HEK293 (cell line): ENCODE data around the gene MMP19.
A peak's percentile ranks its signal among the peaks of the same experiment; 100 is the strongest.

Source experiments
- CTCF ChIA-PET: fragments of 350-600 bp; formaldehyde crosslinking; extraction: SDS; loops from one replicate; lab custom pipeline; 2021; ENCODE audit warnings: antibody characterized with exemption; lab: Yijun Ruan, JAX
- POLR2A ChIA-PET: fragments of 300-600 bp; formaldehyde crosslinking; extraction: SDS; loops from one replicate; lab custom pipeline; 2020; ENCODE audit warnings: antibody characterized with exemption, inconsistent platforms; lab: Yijun Ruan, JAX
- H3K27ac ChIP-seq: fragments of 200-500 bp; sonication (Bioruptor generic); 2 replicates; pipeline ENCODE4 v1.5.1; 2014; ENCODE audit warnings: low read depth, low read length, control low read depth, inconsistent platforms; ENCODE audit errors: extremely low read depth
- H3K36me3 ChIP-seq, 2 experiments: fragments of 200-500 bp in 1 of 2; sonication (Bioruptor generic) in 1 of 2; 1 replicate in 1 of 2; 2 replicates in 1 of 2; pipeline ENCODE4 v1.5.1; 2014 to 2017; ENCODE audit warnings: inconsistent platforms in 2 of 2, low read length in 2 of 2; ENCODE audit not compliant: control insufficient read depth in 2 of 2, insufficient read depth in 1 of 2
- H3K4me1 ChIP-seq: fragments of 200-500 bp; sonication (Bioruptor generic); 2 replicates; pipeline ENCODE4 v1.5.1; 2014; ENCODE audit warnings: mild to moderate bottlenecking, low read length, inconsistent platforms; ENCODE audit not compliant: control insufficient read depth, insufficient read depth
- H3K4me3 ChIP-seq: 2 replicates; pipeline ENCODE4 v1.5.1; 2011; ENCODE audit warnings: low read depth, mild to moderate bottlenecking, control low read depth, low read length, moderate library complexity
- H3K9me3 ChIP-seq: fragments of 200-500 bp; sonication (Bioruptor generic); 2 replicates; pipeline ENCODE4 v1.5.1; 2014; ENCODE audit warnings: low read depth, low read length, inconsistent platforms; ENCODE audit not compliant: control insufficient read depth, insufficient read depth
- EGR2 ChIP-seq: fragments of 450-650 bp; formaldehyde crosslinking; IDR thresholded peaks from 2 replicates; pipeline ENCODE4 v1.5.1; 2016; ENCODE audit warnings: low read depth, missing biosample characterization, missing genetic modification characterization
- GLI4 ChIP-seq: fragments of 450-650 bp; formaldehyde crosslinking; IDR thresholded peaks from 2 replicates; pipeline ENCODE4 v1.5.1; 2016; ENCODE audit warnings: missing biosample characterization, missing genetic modification characterization
- HOXA7 ChIP-seq: sonication (generic); formaldehyde crosslinking; IDR thresholded peaks from 2 replicates; pipeline ENCODE4 v1.8.1; 2022; ENCODE audit warnings: missing genetic modification reagents, borderline replicate concordance
- HOXC10 ChIP-seq: sonication (generic); formaldehyde crosslinking; IDR thresholded peaks from 2 replicates; pipeline ENCODE4 v1.8.1; 2023; ENCODE audit warnings: mild to moderate bottlenecking, missing genetic modification reagents
- KLF17 ChIP-seq: fragments of 450-650 bp; formaldehyde crosslinking; IDR thresholded peaks from 2 replicates; pipeline ENCODE4 v1.5.1; 2016; ENCODE audit warnings: missing biosample characterization, missing genetic modification characterization
- MYNN ChIP-seq: fragments of 450-650 bp; formaldehyde crosslinking; IDR thresholded peaks from 2 replicates; pipeline ENCODE4 v1.5.1; 2016; ENCODE audit warnings: missing biosample characterization, missing genetic modification characterization, borderline replicate concordance
- TSHZ1 ChIP-seq: fragments of 450-650 bp; formaldehyde crosslinking; IDR thresholded peaks from 2 replicates; pipeline ENCODE4 v1.5.1; 2016; ENCODE audit warnings: missing biosample characterization, missing genetic modification characterization, borderline replicate concordance
- ZBTB10 ChIP-seq: fragments of 450-650 bp; formaldehyde crosslinking; IDR thresholded peaks from 2 replicates; pipeline ENCODE4 v1.5.1; 2016; ENCODE audit warnings: missing biosample characterization, missing genetic modification characterization
- ZIC2 ChIP-seq: fragments of 450-650 bp; formaldehyde crosslinking; IDR thresholded peaks from 2 replicates; pipeline ENCODE4 v1.5.1; 2016; ENCODE audit warnings: missing biosample characterization, missing genetic modification characterization
- ZNF10 ChIP-seq: fragments of 450-650 bp; formaldehyde crosslinking; IDR thresholded peaks from 2 replicates; pipeline ENCODE4 v1.5.1; 2017; ENCODE audit warnings: missing biosample characterization, missing genetic modification characterization
- ZNF121 ChIP-seq: fragments of 450-650 bp; formaldehyde crosslinking; IDR thresholded peaks from 2 replicates; pipeline ENCODE4 v1.5.1; 2016; ENCODE audit warnings: missing biosample characterization, missing genetic modification characterization
- ZNF132 ChIP-seq: fragments of 450-650 bp; formaldehyde crosslinking; IDR thresholded peaks from 2 replicates; pipeline ENCODE4 v1.5.1; 2017; ENCODE audit warnings: missing biosample characterization, missing genetic modification characterization, borderline replicate concordance
- ZNF184 ChIP-seq: fragments of 450-650 bp; IDR thresholded peaks from 2 replicates; pipeline ENCODE4 v1.5.1; 2018; ENCODE audit warnings: missing biosample characterization, mild to moderate bottlenecking, missing genetic modification characterization
- ZNF223 ChIP-seq: fragments of 450-650 bp; formaldehyde crosslinking; IDR thresholded peaks from 2 replicates; pipeline ENCODE4 v1.5.1; 2016; ENCODE audit warnings: missing biosample characterization, missing genetic modification characterization
- ZNF23 ChIP-seq: fragments of 450-650 bp; formaldehyde crosslinking; IDR thresholded peaks from 2 replicates; pipeline ENCODE4 v1.5.1; 2016; ENCODE audit warnings: missing biosample characterization, missing genetic modification characterization, borderline replicate concordance
- ZNF239 ChIP-seq: fragments of 450-650 bp; formaldehyde crosslinking; IDR thresholded peaks from 2 replicates; pipeline ENCODE4 v1.5.1; 2016; ENCODE audit warnings: missing biosample characterization, missing genetic modification characterization
- ZNF302 ChIP-seq: fragments of 450-650 bp; formaldehyde crosslinking; IDR thresholded peaks from 2 replicates; pipeline ENCODE4 v1.5.1; 2016; ENCODE audit warnings: missing biosample characterization, missing genetic modification characterization, low read depth
- ZNF335 ChIP-seq: fragments of 450-650 bp; formaldehyde crosslinking; conservative IDR thresholded peaks from 2 replicates; pipeline ENCODE4 v1.5.1; 2016; ENCODE audit warnings: missing biosample characterization, missing genetic modification characterization
- ZNF366 ChIP-seq: fragments of 450-650 bp; formaldehyde crosslinking; conservative IDR thresholded peaks from 2 replicates; pipeline ENCODE4 v1.5.1; 2016; ENCODE audit warnings: missing biosample characterization, missing genetic modification characterization
- ZNF391 ChIP-seq: fragments of 450-650 bp; formaldehyde crosslinking; IDR thresholded peaks from 2 replicates; pipeline ENCODE4 v1.5.1; 2016; ENCODE audit warnings: low read depth, missing biosample characterization, missing genetic modification characterization, borderline replicate concordance
- ZNF548 ChIP-seq: fragments of 450-650 bp; formaldehyde crosslinking; IDR thresholded peaks from 2 replicates; pipeline ENCODE4 v1.5.1; 2016; ENCODE audit warnings: missing biosample characterization, missing genetic modification characterization
- ZNF624 ChIP-seq: fragments of 450-650 bp; formaldehyde crosslinking; IDR thresholded peaks from 2 replicates; pipeline ENCODE4 v1.5.1; 2017; ENCODE audit warnings: missing biosample characterization, missing genetic modification characterization
- ZNF768 ChIP-seq: fragments of 450-650 bp; formaldehyde crosslinking; IDR thresholded peaks from 2 replicates; pipeline ENCODE4 v1.5.1; 2018; ENCODE audit warnings: missing biosample characterization, mild to moderate bottlenecking, missing genetic modification characterization
- ZNF792 ChIP-seq: fragments of 450-650 bp; formaldehyde crosslinking; IDR thresholded peaks from 2 replicates; pipeline ENCODE4 v1.5.1; 2016; ENCODE audit warnings: missing biosample characterization, missing genetic modification characterization
- TF ChIP-seq, protein P1 (sequence below): fragments of 450-650 bp; IDR thresholded peaks from 2 replicates; pipeline ENCODE4 v1.5.1; 2018; ENCODE audit warnings: missing biosample characterization, missing genetic modification characterization

The MMP19 gene

DNA sequence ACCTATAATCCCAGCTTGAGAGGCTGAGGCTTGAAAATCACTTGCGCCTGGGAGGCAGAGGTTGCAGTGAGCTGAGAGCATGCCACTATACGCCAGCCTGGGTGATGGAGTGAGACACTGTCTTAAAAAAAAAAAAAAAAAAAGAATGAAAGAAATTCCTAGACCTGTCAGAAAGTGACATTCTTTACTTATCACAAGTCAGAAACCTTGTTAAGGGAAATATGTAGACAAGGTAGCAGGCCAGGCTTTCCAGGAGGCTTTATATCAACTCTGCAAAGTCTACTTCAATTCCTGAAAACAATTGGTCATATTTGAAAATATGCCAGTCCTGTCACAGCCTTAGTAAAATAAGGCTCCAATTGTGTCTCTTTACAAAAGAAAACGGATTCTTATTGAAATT lies 19.1 kb upstream of the MMP19 start:
- Histone ChIP-seq H3K9me3 (no peaks in the 10 kb centered on the region), H3K36me3 (no peaks in the 10 kb centered on the region), H3K4me1 (no peaks in the 10 kb centered on the region), H3K4me3 (no peak overlapping the region), H3K27ac (no peak overlapping the region)
- TF ChIP-seq ZNF335 (tag by site-specific recombination) (peak; percentile 4; the same call in 1 of the 2 replicates), GLI4 (no peak)
- CTCF ChIA-PET = interaction anchor here (0.7 kb wide), 1 partner anchor 33 kb away, joined by 4 read pairs; no protein-coding TSS in a partner anchor
- POLR2A ChIA-PET = interaction anchor here (0.8 kb wide), 1 partner anchor 32 kb away, joined by 3 read pairs; the partner anchor contains the start of gene DNAJC14

DNA sequence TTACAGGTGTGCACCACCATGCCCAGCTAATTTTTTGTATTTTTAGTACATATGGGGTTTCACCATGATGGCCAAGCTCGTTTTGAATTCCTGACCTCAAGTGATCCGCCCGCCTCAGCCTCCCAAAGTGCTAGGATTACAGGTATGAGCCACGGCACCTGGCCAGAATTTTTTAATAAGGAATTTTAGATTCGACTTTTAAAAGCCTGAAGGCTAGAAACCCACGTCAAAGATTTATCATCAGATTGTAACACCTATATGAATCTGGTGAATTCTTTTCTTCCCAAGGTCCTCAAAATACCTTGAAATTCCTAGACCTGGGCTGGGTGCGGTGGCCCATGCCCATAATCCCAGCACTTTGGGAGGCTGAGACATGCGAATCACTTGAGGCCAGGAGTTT lies 18.7 kb upstream of the MMP19 start:
- no peak overlapping the region for H3K4me3 ChIP-seq
- ChIA-PET POLR2A (no interaction called here), CTCF (interaction anchor here (0.7 kb wide), 1 partner anchor 33 kb away, joined by 4 read pairs; no protein-coding TSS in a partner anchor)
- H3K27ac ChIP-seq = no peak overlapping the region
- no peaks in the 10 kb centered on the region for H3K36me3 ChIP-seq
- H3K9me3 ChIP-seq = no peaks in the 10 kb centered on the region
- H3K4me1 ChIP-seq = no peaks in the 10 kb centered on the region
- no peak for TF ChIP-seq ZNF223
- no peak for TF ChIP-seq ZNF548 (tag by site-specific recombination)
- no peak for TF ChIP-seq ZIC2 (tag by site-specific recombination)
- TF ChIP-seq ZNF184 (tag by site-specific recombination) = no peak
- TF ChIP-seq ZNF302 = no peak
- TF ChIP-seq ZNF10 = no peak
- TF ChIP-seq, protein P1, sequence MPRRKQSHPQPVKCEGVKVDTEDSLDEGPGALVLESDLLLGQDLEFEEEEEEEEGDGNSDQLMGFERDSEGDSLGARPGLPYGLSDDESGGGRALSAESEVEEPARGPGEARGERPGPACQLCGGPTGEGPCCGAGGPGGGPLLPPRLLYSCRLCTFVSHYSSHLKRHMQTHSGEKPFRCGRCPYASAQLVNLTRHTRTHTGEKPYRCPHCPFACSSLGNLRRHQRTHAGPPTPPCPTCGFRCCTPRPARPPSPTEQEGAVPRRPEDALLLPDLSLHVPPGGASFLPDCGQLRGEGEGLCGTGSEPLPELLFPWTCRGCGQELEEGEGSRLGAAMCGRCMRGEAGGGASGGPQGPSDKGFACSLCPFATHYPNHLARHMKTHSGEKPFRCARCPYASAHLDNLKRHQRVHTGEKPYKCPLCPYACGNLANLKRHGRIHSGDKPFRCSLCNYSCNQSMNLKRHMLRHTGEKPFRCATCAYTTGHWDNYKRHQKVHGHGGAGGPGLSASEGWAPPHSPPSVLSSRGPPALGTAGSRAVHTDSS (tag by site-specific recombination) = no peak
- no peak for TF ChIP-seq ZNF768 (tag by site-specific recombination)

- ChIA-PET POLR2A (no interaction called here), CTCF (no interaction called here)
- Histone ChIP-seq H3K4me3 (no peak overlapping the region), H3K36me3 (no peaks in the 10 kb centered on the region), H3K27ac (no peak overlapping the region), H3K9me3 (no peaks in the 10 kb centered on the region), H3K4me1 (no peaks in the 10 kb centered on the region)
- TF ChIP-seq ZNF302 = no peak
- TF ChIP-seq ZNF23 = no peak
- no peak for TF ChIP-seq ZNF792
- no peak for TF ChIP-seq ZNF239 (tag by site-specific recombination)
- TF ChIP-seq KLF17 = no peak
- no peak for TF ChIP-seq ZNF391 (tag by site-specific recombination)
- no peak for TF ChIP-seq EGR2 (tag by site-specific recombination)
- TF ChIP-seq HOXC10 (CRISPR knock-in tag) = no peak
- TF ChIP-seq ZNF121 (tag by site-specific recombination) = no peak
- no peak for TF ChIP-seq ZNF366 (tag by site-specific recombination)
- no peak for TF ChIP-seq GLI4
- TF ChIP-seq ZNF132 = no peak
- no peak for TF ChIP-seq ZNF10
- TF ChIP-seq MYNN = no peak
- TF ChIP-seq HOXA7 (CRISPR knock-in tag) = no peak
- no peak for TF ChIP-seq ZNF624 (tag by site-specific recombination)
- no peak for TF ChIP-seq TSHZ1 (tag by site-specific recombination)
- no peak for TF ChIP-seq ZBTB10 (tag by site-specific recombination)
Measured at GRCh38 chr12:55852740-55853139, 10.0 kb upstream of the MMP19 start.
